Epithelial cell of esophagus (primary cell): ENCODE results near the gene GNG7.
A peak's percentile ranks its signal among the peaks of the same experiment; 100 is the strongest.
"Not testable (repeated sequence)": the region's sequence is repeated elsewhere in the genome, so short reads cannot be mapped to it uniquely, and the experiment has no call there.

Experiments used
- DNase-seq: peaks from one replicate; pipeline ENCODE4 v3.0.0; 2010; ENCODE audit warnings: low read depth
- H3K4me3 ChIP-seq: 2 replicates; pipeline ENCODE4 v1.5.1; 2011; ENCODE audit warnings: mild to moderate bottlenecking, low read length, control low read depth
- TF ChIP-seq, protein P1 (sequence below): IDR thresholded peaks from 2 replicates; pipeline ENCODE4 v1.5.1; 2011; ENCODE audit warnings: low read depth, mild to moderate bottlenecking, low read length, control low read depth, inconsistent platforms; ENCODE audit not compliant: insufficient read depth; ENCODE audit errors: missing control alignments

Gene GNG7

DNA sequence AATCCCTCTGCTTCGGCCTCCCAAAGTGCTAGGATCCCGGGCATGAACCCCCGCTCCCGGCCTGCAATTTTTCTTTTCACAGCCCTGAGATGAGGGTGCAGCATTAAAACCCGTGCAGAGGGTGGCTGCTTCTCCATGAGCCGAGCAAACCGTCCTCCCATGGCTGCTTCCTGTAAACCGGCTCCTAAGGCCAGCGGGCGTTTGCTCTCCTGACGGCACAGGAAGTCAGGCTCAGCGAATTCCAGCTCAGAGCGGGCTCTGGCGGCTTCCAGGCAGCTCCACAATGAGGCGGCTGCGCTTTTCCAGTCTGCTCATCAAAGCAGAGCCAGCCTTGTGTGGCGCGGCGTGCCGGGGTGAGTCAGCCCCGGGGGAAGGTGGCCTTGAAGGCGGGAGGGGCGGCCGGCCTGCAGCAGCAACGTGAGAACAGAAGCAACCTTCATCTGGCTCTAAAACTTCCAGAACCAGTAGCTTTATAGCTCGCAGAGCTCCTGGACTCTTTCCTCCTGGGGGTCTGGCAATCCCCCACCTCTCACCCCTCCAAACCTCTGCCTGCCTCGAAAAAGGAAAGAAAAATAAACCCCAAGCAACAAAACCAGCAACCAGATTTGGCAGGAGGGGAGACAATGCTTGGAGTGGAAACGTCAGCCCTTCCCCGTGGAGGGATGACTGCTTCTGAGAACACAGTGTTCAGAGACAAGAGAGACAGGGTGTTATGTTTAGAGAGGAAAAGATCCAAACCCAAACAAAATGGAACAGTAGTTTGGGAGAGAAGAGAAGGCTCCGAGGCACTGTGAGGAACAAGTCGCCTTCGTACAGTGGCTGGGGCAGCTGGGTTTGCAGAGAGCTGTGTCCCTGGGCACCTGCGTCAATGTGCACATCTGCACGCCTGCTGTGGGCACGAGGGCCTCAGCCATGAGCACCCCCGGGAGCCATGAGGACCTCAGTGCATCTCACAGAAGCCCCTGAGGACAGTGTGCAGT lies 158.7 kb downstream of the GNG7 start:
- H3K4me3 ChIP-seq = no peak overlapping the region
- peak; percentile 97 for DNase-seq
- TF ChIP-seq, protein P1, sequence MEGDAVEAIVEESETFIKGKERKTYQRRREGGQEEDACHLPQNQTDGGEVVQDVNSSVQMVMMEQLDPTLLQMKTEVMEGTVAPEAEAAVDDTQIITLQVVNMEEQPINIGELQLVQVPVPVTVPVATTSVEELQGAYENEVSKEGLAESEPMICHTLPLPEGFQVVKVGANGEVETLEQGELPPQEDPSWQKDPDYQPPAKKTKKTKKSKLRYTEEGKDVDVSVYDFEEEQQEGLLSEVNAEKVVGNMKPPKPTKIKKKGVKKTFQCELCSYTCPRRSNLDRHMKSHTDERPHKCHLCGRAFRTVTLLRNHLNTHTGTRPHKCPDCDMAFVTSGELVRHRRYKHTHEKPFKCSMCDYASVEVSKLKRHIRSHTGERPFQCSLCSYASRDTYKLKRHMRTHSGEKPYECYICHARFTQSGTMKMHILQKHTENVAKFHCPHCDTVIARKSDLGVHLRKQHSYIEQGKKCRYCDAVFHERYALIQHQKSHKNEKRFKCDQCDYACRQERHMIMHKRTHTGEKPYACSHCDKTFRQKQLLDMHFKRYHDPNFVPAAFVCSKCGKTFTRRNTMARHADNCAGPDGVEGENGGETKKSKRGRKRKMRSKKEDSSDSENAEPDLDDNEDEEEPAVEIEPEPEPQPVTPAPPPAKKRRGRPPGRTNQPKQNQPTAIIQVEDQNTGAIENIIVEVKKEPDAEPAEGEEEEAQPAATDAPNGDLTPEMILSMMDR = peak; percentile 51

GRCh38 chr19:2543072-2543462 lies 159.4 kb downstream of the GNG7 start:
- not testable (repeated sequence) for DNase-seq, H3K4me3 ChIP-seq

- H3K4me3 ChIP-seq = no peak overlapping the region
- TF ChIP-seq, protein P1 = no peak
- no peak for DNase-seq
Measured at GRCh38 chr19:2542341-2543069, 160.0 kb downstream of the GNG7 start.

DNA sequence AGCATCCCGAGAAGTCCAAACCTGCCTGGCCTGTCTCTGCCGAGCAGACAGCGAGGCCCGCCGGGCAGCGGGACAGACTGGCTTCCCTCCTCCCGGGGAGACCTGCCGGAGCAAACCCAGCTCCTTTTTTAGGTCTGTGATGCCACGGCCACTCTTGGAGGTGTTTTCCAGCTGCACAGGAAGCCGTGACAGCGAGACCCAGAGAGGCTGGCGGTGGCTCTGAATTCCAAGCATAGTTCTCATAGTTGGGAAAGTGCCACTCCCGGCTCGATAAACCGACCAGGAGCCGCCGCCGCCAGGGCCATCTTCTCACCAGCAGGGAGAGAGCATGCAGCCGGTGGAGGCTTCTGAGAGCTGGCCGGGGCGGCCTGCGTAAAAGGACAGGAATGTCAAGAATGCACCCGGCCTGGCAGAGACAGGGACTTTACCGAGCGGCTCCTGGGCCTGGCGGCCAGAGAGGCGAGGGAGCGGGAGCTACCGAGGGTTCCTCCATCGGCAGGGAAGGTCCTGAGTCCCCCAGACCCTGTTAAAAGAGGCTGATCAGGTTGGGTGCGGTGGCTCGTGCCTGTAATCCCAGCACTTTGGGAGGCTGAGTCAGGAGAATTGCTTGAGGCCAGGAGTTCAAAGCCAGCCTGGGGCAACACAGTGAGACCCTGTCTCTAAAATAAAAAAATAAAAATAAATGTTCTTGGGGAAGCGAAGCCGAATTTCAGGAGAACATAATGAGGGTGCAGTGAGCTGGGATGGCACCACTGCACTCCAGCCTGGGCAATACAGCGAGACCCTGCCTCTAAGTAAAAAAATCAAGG lies 161.6 kb downstream of the GNG7 start:
- TF ChIP-seq, protein P1 = peak; percentile 27
- peak; percentile 97 for DNase-seq
- H3K4me3 ChIP-seq = no peak overlapping the region

DNA sequence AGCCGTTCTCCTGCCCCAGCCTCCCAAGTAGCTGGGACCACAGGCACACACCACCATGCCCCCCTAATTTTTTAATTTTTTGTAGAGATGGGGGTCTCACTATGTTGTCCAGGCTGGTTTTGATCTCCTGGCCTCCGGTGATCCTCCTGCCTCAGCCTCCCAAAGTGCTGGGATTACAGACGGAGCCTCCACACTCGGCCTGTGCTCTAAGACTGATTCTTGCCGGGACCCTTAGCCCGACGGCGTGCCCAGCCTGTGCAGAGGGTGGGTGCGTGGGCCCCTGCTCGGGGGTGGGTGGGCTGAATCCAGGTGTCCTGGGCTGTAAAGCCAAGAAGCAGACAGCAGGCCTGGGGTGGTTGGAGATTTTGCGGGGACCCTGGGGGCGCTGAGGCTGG lies 162.2 kb downstream of the GNG7 start:
- no peak for DNase-seq
- TF ChIP-seq, protein P1 = no peak
- no peak overlapping the region for H3K4me3 ChIP-seq

DNA sequence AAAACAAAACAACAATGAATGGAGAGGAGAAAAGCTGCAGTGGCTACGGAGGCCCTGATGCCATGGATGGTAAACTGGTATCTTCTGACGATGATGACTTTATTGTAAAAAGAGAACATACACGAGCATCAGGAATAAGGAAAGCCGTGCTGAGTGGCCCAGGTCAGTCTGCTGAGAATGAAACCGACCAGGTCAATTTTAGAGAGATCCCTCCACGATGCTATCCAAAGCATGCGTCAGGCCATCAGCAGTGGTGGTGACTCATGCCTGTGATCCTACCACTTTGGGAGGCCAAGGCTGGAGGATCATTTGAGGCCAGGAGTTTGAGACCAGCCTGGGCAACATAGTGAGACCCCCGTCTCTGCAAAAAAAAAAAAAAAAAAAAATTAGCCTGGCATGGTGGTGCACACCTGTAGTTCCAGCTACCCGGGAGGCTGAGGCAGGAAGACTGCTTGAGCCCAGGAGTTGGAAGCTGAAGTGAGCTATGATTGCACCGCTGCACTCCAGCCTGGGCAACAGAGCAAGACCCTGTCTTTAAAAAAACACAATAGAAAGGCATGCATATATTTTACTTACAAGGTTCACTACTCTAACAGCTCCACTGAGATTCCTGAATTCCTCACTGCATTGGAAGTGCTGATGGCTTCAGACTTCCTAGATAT lies 164.3 kb downstream of the GNG7 start:
- TF ChIP-seq, protein P1 = no peak
- DNase-seq = no peak
- H3K4me3 ChIP-seq = no peak overlapping the region

- not testable (repeated sequence) for H3K4me3 ChIP-seq, DNase-seq
Measured at GRCh38 chr19:2537584-2537983, 164.9 kb downstream of the GNG7 start.
